HG03571 (cell line): ENCODE measurements around the gene RUFY3.
"Not testable (repeated sequence)": the region's sequence is repeated elsewhere in the genome, so short reads cannot be mapped to it uniquely, and the experiment has no call there.

Experiments
- ATAC-seq: cut with Tn5 transposase; IDR thresholded peaks from one replicate; pipeline ENCODE4 v1.9.1; 2021; ENCODE audit not compliant: unreplicated experiment

The RUFY3 gene

DNA sequence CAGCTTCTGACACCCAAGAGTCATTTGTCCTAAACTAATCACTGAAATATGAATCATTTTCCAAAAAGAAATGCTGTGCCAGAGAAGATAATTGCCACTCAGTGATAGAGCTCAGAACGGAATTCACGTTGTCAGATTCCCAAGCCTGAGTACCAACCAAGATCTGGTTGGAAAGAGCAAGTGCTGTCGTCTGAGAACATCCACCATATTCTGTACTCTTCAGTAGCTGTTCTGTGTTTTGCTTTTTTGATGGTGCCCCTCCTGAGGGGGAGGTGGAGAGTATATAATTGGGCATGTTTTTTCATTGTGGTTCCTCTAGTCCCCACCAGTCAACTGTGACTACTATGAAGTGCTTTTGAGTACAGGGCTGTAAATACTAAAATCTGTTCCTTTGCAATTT is 13.2 kb downstream of the RUFY3 start:
- ATAC-seq = no peak

DNA sequence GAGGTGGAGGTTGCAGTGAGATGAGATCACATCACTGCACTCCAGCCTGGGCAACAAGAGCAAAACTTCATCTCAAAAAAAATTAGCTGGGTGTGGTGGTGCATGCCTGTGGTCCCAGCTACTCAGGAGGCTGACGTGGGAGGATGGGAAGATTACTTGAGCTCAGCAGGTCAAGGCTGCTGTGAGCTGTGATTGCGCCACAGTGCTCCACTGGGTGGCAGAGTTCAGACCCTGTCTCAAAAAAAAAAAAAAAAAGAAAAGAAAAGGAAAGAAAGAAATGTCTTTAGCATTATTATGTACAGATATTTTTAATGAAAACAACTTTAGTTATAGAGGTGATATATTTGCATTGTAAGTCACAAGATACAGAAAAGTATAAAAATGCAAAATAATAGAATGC is 14.2 kb downstream of the RUFY3 start:
- not testable (repeated sequence) for ATAC-seq

DNA sequence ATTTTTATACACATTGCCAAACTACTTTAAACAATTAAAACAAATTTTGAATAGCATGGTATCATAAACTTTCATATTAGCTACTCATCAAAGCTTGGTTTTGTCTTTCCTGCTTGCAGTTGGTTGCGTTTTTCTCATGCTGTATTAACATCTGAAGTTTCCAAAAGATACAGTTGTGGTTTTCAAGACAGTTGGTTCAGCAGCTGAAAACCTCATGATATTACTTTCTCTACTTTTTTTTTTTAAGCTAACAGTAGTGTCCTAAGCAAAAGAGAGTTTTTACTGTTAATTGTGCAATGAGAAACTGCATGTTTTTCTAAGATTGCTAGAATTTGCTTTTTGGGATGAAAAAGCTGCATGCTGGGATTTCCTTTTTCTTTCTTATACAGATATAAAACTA is 15.2 kb downstream of the RUFY3 start:
- ATAC-seq = no peak

DNA sequence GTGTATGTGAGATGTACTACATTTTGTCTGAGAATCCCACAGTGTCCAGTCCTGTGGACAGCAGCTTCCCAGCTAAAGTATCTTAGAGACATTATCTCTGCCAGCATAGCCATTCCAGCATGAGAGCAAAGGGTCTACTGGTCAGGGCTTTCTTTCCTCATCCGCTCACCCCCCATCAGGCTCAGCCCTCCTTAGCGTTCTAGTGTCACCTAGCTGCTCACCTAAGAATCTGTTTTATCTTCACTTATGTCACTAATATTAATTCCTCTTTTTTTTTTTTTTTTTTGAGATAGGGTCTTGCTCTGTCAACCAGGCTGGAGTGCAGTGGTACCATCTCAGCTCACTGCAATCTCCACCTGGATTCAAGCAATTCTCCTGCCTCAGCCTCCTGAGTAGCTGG is 15.6 kb downstream of the RUFY3 start:
- ATAC-seq = no peak

DNA sequence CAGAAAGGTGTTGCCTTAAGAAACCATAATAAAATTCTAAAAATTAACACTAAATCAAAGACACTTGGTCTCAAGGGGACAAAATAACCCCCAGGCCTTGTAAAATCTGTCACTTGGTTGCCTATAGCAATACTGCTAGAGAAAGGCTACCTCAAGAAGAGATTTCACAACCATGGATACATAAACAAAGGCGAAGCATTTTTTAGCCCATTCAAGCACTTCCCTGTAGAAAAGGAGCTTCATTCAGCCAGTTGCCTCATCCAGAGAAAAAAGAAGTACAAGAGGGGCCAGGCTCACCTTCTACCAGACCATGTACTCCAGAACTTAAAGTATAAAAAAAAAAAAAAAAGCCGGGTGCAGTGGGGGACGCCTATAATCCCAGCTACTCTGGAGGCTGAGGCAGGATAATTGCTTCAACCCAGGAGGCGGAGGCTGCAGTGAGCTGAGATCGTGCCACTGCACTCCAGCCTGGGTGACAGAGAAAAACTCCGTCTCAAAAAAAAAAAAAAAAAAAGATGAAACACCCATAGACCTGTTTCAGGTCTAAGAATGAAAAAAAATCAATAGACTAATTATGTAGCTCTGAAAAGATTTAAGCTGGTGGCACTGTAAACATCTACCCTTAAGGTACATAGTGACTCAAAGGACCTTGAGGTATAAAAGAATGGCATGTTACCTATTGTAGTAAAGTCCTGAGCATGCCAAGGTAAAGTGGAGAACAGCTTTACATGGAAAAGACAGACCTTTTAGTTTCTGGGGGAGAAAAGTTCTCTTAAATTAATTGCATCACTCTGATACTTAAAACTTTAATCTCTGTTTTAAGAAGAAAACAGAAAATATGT is 18.0 kb downstream of the RUFY3 start:
- ATAC-seq = no peak

DNA sequence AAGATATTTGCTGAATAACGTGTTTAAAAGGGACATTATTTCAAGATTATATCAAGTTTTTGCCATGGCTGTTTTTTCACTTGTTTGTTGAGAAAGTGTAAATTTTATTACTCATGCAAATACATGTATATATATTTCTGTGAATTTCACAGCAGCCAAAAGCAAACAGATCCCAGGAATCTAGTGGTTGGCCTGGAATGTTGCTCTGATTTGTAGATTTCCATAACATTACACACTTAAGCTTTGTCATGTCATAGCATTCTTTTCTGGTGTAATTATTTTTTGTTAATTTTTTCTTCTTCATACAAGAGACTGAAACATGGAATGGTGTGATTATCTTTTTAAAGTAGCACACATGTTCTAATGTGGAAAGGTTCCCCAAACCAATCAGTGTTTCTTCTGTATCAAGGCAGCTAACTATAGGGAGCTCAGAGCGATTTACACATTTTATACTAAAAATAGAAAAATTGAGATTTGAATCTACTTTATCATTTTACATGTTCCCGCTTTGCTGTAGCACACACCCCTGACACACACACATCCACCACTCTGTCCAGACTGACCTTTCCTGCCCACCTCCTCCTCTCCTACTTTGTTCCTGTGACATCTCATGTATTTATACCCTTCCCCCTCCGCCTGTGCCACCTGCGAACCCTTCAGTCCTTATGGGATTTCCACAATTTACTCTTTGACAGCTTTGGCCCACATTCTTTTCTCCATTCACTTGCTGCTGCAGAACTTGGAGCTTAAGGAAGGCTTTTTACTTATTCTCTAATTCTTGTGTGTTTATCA is 20.3 kb downstream of the RUFY3 start:
- no peak for ATAC-seq

DNA sequence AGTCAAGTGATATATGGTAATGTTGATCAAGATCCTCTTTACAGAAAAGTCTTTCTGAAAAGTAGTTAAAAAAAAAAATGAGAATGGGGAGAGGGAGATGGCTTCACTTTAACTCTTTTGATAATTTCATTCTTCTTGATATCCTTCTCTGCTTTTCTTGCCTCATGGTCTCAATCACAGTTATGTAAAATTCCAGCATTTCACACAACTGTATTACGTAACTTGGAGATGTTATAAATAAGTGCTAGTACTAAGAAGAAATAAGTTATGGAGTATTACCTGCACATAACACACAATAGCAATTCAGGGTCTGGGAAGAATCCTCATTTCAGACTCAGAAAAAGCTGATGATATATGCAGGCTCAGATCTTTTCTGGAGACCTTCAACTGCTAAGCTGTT is 22.0 kb downstream of the RUFY3 start:
- no peak for ATAC-seq

DNA sequence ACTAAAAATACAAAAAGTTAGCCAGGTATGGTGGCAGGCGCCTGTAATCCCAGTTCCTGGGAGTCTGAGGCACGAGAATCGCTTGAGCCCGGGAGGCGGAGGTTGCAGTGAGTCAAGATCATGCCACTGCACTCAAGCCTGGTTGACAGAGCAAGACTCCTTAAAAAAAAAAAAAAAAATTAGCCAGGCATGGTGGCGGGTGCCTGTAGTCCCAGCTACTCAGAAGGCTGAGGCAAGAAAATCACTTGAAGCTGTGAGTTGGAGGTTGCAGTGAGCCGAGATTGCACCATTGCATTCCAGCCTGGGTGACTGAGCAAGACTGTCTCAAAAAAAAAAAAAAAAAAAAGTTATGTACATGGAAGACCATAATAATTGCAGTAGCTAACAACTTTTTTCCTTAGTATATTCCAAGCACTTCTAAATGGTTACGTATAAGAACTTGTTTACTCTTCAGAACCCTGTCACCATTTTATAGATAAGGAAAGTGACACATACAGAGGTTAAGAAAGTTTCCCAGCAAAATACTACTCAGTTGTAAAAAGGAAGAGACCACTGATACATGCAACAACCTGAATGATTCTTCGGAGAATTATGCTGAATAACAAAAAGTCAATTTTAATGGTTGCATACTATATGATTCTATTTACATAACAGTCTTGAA is 24.5 kb downstream of the RUFY3 start:
- no peak for ATAC-seq

DNA sequence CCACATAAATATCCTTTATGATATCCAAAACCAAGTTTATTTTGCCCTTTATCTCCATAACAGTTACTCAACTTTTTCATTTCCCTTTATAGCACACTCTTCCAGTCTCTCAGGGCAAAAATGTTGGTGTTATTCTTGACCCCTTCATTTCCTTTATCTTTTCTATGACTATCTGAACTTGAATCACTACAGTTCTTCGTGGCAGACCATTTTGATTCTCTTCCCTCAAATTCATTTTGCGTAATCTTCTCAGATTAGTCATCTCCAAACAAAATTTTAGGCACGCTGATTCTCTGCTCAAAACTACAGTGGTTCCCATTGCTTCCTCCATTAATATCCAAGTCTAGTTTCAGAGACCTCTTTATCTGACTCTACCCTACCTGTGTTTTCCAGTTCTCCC is 26.1 kb downstream of the RUFY3 start:
- ATAC-seq = no peak

DNA sequence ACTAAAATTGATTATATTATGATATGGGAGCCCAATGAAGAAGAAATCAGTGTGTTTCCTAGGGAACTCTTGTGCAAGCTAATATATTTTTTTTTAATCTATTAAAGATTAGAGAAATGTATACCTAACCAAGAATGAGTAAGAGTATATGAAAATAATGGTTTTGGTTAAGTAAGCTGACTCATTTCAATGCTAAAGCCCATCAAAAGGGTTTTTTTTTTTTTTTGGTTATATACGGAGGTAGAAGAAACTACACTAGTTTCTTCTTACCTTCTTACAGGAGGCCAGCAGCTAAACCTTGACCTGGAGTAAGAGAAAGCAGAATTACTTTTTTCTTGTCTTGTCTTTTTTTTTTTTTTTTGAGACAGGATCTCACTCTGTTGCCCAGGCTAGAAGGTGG is 27.5 kb downstream of the RUFY3 start:
- peak; percentile 87 for ATAC-seq

DNA sequence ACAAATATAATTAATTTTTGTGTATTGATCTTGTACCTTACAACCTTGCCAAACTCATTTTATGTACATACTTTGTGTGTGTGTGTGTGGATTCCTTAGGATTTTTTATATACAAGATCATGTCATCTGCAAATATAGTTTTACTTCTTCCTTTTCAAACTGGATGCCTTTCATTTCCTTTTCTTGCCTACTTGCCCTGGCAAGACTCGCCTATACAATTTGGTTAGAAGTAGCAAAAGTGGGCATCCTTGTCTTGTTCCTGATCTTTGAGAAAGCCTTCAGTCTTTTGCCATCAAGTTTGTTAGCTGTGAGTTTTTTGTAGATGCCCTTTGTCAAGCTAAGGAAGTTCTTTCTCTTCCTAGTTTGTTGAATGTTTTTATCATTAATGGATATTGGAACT is 30.5 kb downstream of the RUFY3 start:
- no peak for ATAC-seq

DNA sequence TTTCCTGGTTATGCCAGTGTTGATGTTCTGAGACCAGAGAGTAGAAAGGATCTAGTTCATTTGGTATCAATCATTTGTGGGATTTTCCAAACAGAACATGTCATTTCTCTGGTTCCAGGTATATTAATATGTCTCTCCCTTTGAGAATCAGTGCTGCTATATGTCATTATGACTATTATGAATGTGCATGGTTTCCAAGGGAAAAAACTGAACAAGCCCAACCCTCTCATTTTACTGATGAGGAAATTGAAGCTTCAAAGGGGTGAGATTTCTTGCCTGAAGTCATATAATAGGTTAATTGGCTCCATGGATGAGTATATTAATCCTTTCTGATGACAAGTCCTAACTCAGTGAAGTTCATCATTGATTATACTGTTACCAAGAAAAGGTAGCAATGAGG is 31.9 kb downstream of the RUFY3 start:
- ATAC-seq = no peak

DNA sequence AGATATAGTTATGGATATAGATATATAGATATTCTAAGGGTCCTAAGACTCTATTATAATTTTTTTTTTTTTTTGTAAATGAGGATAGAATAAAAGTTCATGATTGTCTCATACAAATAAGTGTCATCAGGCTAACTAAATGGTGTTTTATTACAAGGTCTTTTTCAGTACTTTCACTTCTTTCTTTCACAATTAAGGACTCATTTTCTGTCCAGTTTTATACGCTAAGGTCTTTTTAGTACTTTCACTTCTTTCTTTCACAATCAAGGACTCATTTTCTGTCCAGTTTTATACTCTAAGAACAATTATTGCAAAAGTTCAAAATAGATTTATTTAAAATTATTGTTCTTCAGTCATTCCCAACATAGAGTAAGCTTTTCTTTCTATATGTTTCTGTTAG is 32.7 kb downstream of the RUFY3 start:
- peak; percentile 83 for ATAC-seq

DNA sequence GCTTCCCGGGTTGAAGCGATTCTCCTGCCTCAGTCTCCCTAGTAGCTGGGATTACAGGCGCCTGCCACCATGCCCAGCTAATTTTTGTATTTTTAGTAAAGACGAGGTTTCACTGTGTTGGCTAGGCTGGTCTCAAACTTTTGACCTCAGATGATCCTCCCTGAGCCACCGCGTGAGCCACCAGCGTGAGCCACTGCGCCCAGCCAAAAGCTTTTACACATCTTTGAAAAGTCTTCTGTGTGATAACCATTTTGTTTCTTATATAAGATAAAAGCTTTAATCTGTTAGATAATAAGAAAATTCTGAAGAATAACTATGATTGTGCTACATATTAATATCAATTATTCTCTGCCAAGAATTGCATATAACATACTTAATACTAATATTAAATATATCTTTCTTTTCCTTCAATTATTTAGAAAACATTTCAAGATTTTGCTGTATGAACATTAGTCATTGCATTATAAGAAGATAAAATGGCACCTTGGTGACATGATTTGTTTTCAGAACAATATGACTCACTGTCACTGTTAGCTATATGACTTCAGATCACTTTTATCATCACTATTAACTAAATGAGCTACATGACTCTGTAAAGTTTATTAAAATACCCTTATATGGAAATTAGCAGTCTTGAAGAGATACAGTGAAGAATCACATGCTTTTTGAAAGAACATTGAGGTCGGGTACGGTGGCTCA is 33.4 kb downstream of the RUFY3 start:
- ATAC-seq = peak; percentile 27

DNA sequence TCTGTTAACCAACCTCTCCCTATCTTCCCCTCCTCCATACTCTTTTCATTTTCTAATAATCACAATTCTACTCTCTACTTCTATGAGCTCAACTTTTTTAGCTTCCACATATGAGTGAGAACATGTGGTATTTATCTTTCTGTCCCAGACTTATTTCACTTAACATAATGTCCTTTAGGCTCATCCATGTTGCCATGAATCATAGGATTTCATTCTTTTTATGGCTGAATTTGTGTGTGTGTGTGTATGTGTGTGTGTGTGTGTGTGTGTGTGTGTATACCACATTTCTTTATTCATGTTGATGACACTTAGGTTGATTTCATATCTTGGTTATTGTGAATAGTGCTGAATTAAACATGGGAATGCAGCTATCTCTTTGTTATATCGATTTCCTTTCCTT is 37.4 kb downstream of the RUFY3 start:
- ATAC-seq = no peak

DNA sequence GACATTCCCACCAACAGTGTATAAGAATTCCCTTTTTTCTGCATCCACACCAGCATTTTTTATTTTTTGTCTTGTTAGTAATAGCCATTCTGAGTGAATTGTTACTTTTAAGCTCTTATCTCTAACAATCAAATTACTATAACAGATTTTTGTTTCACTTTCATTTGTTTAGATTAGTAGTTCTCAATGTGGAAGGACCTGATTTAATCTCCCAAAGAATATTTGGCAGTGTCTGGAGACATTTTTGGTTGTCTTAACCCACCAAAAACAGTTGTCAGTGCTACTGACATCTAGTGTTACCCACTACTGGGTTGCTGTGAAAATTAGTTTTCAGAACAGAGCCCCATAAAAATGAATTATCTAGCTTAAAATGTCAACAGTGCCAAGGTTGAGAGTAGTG is 37.9 kb downstream of the RUFY3 start:
- no peak for ATAC-seq

DNA sequence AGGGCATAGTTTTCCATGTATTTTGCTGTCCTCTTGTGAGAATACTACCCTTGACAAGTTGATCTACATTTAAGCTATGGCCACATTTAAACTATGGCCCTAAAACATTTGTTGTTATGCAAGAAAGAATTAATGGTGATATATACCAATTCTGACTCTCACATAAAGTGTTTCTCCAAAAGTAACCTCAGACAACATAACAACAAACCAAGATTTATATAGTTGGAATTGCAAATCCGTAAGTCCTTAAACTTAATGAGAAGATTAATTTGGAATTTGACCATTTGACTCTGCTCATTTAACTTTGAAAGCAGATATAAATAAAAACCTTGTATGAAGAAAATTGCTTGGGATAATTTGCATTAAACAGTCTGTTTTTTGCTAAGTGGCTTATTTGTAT is 38.9 kb downstream of the RUFY3 start:
- ATAC-seq = no peak

DNA sequence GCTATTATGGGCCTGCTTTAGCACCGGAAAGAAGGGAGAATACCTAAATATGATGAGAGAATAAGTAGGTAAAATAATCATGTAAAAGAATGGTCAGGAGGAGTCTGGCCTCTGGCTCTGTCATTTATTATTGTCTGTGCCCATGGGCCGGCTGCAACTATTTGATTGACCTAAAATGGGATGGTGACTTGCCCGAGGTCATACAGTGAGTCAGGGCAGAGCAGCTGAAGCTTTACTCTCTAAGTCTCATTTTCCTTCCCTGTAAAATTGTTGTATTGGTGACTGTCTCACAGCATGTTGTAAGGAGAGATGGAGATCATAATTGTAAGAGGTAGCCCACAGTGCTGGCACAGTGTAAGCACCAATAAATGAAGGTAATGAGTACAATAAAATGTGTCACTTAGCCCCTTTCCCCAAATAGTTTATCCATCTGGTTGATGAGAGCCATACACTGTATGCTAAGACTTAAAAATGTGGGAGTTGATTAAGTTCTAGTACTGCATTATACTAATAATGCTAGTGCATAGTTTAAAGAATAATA is 39.6 kb downstream of the RUFY3 start:
- no peak for ATAC-seq

DNA sequence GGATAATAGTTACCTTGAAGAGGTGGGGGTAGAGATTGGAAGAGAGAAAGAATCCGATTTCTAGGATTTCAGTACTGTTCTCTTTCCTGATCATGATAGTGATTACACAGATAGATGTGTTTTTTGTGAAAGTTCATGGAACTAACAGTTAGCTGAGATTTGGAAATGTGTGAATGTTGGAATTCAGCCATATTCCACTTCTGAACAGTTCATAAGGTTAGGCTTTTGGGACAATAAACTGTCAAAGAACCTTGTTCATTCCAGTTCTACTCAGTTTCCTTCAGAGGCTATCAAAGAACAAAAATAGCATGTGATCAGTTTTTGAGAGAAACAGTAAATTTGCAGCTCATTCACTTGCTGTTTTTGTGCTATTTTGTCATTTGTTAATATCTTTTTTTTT is 43.6 kb downstream of the RUFY3 start:
- ATAC-seq = no peak

DNA sequence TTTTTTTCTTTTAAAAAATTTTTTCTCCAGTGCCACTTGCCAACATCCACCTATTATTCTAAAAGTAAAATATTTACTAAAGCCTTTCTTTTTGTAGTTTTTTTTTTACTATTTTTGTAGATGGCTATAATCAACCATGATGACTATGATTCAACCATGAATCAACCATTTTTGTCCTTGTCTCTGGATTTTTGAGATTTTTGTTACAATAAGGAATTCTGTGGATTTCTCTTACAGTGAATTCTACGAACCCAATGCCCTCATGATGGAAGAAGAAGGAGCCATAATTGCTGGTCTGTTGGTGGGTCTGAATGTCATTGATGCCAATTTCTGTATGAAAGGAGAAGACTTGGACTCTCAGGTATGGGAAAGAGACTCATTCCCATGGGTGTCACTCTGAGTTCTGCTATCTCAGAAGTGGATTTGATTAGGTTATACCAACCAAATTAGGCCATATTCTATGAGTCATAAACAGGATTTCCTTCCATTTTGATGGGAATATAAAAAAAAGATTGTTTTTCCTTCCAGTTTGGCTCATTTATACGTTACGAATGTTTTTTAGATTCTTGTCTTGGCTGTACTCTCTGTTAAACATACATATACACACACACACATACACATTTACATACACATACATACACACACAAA is 46.7 kb downstream of the RUFY3 start:
- ATAC-seq = no peak

DNA sequence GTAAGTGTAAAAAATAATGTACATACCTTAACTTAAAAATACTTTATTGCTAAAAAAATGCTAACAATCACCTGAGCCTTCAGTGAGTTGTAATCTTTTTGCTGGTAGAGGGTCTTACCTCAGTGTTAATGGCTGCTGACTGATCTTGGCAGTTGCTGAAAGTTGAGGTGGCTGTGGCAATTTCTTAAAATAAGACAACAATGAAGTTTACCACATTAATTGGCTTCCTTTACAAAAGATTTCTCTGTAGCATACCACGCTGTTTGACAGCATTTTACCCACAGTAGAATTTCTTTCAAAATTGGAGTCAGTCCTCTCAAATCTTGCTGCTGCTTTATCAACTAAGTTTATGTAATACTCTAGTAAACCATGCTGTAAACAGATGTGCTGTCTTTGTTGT is 47.6 kb downstream of the RUFY3 start:
- ATAC-seq = not testable (repeated sequence)
